Right kidney (tissue), 9 donors: ENCODE data around the gene RAB7B.
"Not testable (repeated sequence)": the region's sequence is repeated elsewhere in the genome, so short reads cannot be mapped to it uniquely, and the experiment has no call there.

Experiments used
- DNase-seq: peaks from one replicate; pipeline ENCODE4 v3.0.0-alpha.2; 2016
- long read RNA-seq, 8 donors: transcript quantifications; one replicate each; lab custom pipeline, GENCODE V29; 2026

RAB7B gene
- long read RNA-seq, donor 1 = 0 reads
- long read RNA-seq, donor 2, partial matches to known transcripts = 0 of 1 reads
- long read RNA-seq, donor 2, other reads (novel, unspliced or antisense) = 0 of 1 reads
- long read RNA-seq, donor 3, partial matches to known transcripts = 0 of 1 reads
- long read RNA-seq, donor 3, other reads (novel, unspliced or antisense) = 0 of 1 reads
- long read RNA-seq, donor 4, partial matches to known transcripts = 0 of 2 reads
- long read RNA-seq, donor 4, other reads (novel, unspliced or antisense) = 0 of 2 reads
- long read RNA-seq, donor 5, partial matches to known transcripts = 0 of 1 reads
- long read RNA-seq, donor 5, other reads (novel, unspliced or antisense) = 0 of 1 reads
- long read RNA-seq, donor 6 = 0 reads
- long read RNA-seq, donor 7, partial matches to known transcripts = 0 of 2 reads
- long read RNA-seq, donor 7, other reads (novel, unspliced or antisense) = 0 of 2 reads
- long read RNA-seq, donor 8, partial matches to known transcripts = 5 of 6 reads
- long read RNA-seq, donor 8, other reads (novel, unspliced or antisense) = 0 of 6 reads

- peak; percentile 37 for DNase-seq
These were observed at the start of gene RAB7B for GRCh38 chr1:206002871-206003801. RAB7B (minus strand) TSS chr1:206003395; CDS start chr1:205994135, 9,260 bp downstream.

GRCh38 chr1:206052231-206052865 lies 49.2 kb upstream of the RAB7B start:
- DNase-seq = not testable (repeated sequence)

DNA sequence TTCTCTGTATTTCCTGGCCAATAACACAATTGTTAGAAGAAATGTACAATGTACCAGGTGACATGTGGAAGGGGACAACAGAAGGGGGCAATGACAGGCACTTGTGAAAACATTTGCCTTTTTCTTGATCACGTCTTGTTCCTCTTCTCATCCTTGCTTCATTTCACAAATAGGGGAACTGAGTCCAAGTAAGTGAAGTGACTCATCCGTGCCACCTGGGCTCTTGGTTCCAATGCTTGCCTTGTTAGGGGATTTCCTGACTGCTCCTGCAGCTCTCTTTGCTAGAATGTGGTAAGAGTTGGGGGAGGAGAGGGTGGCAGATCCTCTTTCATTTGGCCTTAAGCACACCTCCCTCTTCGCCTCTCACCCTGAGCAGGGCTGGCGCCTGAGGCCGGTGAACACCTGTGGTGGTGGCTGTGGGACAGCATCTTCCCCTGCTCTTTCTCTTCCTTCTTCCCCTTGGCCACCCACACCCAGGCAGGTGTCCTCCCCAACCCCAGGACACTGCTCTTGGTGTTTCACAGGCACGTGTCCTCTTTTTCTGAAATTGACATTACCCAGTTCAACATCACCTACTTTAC lies 47.5 kb upstream of the RAB7B start:
- DNase-seq = no peak

DNA sequence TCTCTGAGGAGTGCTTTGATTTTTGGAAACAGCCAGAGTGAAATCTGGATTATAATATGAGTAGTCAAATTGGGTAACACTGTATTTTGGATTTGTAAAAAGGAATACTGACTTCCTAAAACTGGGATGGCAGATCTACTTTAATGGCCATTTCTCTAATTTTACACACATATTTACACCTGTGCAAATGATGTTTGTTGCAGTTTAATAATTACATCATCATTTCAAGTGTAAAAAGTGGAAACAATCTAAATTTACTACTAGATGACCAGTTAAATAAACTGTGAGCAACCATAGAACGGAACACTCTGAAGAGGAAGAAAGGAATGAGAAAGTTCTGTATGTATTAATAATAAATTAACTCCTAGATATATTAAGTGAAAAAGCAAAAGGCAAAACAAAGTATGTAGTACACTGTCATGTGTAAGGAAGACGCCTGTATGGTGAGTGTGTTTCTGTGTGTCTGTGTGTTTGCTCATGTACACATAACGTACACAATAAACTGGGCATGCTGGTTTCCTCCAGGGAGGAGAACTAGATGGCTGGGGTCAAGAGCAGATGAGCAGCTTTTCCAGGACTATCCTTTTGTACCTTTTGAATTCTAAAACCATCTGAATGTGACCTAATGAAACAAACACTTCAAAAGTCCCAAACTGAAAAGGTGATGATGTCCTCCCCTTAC lies 46.9 kb upstream of the RAB7B start:
- DNase-seq = no peak

DNA sequence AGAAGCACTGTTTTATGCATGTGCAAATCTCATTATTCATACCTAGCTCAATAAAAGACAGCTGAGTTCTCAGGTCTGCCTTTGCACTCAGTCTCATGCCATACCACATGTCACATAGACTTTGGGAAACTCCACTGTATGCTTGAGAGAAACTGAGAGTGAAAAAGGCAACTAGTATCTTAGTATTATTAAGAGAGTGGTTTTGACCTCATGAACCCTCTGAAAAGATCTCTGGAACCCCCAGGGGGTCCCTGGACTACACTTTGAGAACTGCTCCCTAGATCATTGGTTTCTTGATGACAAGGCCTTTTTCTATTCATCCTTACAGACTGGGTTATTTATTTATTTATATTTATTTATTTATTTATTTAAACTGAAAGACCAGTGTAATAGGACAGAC lies 46.1 kb upstream of the RAB7B start:
- no peak for DNase-seq

- DNase-seq = no peak
These were observed 45.4 kb upstream of the RAB7B start for GRCh38 chr1:206048582-206048981.

- DNase-seq = no peak
These were observed 44.1 kb upstream of the RAB7B start for GRCh38 chr1:206047271-206047670.

DNA sequence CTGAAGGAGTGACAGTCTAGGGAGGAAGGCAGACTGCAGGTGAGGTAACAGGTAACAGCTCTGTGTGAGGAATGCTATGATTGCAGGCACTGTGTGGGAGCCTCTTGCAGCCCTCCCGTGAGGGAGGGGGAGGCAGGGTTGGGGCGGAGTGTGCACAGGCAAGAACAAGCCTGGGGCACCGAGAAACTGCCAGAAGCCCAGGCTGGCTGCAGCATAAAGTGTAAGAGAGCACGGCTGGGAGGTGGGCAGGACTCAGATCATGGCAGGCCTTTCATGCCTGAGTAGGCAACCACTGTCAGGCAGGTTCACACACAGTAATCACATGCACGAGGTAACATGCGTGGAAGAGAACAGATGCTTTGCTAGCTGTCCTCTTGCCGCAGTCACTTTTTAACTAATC lies 38.4 kb upstream of the RAB7B start:
- DNase-seq = peak; percentile 56

DNA sequence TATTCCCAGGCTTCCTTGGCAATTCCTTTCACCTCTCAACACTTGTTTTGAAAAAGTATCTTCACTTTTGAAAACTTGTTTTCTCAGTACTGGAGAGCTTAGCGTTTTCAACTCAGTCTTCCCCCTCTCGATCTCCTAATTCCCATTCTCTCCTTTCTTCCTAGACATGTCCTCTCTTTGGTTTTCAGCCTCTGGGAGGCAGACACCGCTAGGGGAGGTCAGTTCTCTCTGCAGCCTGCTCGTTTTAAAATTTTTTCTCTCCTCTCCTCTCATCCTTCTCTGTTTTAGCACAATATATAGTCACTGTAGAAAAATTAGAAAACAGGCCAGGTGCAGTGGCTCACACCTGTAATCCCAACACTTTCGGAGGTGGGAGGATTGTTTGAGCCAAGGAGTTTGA lies 37.1 kb upstream of the RAB7B start:
- no peak for DNase-seq

DNA sequence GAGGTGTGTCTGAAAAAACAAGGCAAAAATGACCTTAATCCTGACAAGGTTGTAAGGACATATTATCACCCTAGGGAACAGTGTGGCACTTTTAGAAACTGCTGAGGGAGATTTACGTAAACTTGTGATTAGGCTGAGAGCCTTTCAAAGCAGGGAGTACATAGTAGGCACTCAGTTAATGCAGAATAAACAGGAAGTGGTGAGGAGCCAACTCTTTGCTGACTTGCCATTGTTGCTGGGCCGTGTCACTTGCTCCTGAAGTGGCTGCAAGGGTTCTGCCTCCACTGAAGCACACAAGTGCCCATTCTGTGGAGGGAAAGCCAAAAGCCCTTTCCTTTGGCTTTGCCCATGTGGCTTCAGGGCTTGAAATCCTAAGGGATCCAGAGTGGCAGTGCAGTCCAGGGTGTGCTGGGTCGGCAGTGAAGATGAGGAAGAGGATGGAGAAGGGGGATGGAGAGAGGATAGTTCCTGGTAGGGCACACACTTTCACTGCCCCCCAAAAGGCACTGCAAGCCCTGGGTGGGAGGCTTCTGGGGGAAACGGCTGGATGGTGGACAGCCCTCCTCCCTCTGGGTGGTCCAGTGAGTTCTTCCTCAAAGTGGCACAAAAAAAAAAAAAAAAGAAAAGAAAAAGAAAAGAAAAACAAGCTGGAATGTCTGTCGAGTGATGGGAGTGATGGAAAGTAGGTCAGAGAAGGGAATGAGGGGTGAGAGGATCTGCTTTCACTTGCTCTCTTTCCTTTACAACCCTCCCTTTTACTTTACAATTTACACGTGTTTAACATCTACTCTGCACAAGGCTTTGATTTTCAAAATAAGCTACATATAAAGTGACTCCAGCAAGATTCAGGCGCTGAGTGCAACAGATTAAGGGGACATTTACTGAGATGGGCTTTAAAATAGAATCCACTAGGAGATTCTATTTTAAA lies 36.1 kb upstream of the RAB7B start:
- DNase-seq = no peak

DNA sequence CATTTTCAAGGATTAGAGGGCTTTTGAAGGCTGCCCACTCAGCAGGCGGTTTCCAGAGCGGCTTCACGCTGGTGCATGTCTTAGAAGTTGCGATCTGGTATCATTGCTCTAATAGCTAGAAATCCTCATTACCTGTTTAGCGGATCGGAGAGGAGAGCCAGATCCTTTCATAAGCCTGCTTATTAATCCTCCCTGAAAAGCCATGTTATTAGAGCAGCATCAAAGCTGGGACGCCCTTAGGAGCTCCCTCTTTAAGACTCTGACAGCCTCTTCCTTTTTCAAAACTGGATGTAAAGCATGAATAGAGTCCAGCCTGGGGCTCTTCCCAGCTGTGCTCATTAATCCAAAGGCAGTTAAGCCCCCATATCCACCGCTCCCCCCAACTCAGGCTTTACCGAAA lies 34.4 kb upstream of the RAB7B start:
- no peak for DNase-seq

DNA sequence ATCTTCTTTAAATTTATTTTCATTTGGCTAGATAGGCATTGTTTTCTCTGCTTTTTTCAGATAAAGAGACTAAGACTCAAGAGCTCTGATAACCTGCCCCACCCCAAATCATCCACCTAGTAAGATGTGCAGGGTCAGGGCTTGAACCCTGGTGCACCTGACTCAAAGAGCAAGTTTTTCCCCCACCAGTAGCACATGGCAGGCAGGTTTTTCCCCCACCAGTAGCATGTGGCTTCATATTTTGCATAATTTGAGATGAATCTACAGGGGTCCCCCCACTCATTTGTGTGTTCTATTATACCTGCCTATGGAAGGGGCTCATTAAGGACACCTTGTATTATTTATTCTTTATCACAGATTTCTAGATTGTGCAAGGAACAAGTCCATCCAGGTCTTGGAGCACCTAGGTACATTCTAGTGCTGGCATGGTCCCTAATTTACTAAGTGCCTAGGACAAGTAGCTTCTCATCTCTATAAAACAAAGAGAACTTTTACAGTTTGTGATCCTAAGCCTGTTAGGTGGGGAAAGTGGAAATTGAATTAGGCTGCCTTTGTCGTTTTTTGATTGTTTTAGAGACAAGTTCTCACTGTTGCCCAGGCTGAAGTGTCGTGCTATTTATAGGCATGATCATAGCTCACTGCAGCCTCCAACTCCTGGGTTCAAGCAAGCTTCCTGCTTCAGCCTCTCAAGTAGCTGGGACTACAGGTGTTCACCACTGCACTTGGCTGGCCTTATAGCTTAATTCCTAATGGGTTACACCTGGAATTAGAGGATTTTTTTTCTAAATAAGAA lies 33.7 kb upstream of the RAB7B start:
- DNase-seq = no peak

DNA sequence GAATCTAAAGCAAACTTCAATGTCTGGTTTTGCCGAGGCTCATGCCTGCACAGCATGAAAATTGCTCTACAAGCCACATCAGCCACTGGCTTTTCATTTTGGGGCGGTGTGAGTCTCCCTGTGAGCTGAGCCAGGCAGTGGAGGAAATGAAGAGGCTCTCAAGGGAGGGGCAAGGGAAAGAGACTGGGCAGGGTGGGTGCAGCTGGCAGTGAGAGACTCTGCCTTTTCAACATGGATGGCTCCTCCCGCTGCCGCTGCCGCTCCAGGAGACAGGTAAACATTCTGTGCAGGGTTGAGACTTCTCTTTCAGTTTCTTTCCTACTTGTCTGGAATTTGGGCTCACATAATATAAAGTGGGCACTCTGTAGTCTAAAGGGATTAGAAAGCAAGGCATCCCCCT lies 31.8 kb upstream of the RAB7B start:
- DNase-seq = no peak

DNA sequence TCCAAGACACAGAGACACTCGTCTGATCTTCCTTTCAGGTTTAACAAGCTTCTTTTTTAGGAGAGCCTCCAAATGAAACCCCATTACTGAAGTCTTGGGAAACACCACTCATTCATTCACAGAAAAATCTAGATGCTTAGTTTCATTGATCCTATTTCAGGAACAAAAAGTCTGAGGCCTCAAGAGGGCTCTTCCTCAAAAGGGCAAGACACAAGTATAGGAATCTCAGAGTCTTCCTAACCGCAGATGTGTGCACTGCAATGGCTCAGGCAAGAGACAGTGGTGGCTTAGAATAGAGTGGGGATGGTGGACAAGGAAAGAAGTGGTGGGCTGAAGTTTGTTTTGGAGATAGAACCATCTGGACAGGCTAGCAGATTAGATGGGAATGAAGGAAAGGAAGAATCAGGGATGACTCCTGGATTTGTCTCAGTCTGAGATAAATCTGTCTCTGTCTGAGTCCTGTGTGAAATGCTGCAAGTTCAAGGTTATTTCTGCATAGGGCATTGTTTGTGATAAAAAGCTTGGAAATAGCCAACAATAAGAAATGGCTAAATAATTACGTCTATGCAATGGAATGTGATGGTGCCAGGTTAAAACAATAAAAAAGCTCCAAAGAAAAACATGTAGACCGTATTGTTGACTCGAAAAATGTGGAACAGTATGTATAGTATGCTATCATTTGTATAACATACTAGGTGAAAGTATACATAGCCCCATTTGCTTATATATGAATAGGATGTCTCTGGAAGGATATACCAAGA lies 29.4 kb upstream of the RAB7B start:
- DNase-seq = no peak

DNA sequence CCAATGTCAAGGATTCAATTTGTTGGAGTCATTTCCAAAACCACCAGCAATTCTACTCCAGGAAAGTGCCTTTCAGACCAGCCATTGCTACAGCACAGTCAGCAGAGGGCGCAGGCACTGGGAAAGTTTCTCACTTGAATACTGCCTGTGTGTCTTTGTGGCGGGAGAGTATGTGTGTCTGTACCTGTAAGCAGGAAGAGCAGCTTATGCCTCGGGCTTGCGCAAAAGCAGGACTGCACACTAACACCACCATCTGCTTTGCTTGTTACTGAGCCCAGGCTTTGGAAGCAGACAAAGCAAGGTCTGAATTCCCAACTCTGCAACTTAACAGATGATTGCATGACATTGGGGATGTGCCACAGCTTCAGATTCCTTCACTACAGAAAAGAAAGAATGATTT lies 27.5 kb upstream of the RAB7B start:
- no peak for DNase-seq

DNA sequence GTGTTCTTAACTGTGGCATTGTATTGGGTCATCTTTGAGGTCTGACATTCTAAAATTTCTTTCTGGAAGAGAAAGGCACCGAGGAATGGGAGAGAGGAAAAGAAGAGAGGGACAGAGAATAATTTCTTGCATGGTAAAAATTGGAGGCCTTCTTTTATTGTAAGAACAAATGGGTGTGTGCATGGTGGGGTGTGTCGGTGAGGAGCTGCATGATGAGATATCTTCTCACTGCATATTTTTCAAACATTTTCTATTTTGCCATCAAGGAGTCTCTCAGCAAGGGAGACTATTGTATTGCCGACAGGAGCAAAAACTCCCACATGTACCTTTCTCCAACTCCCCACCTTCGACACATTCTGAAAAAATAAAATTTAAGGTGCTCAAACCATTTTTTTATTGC lies 27.0 kb upstream of the RAB7B start:
- no peak for DNase-seq

- DNase-seq = no peak
These were observed 26.3 kb upstream of the RAB7B start for GRCh38 chr1:206029484-206029883.

GRCh38 chr1:206025283-206025820 lies 22.2 kb upstream of the RAB7B start:
- no peak for DNase-seq

GRCh38 chr1:206023695-206024094 lies 20.5 kb upstream of the RAB7B start, which contains the start of gene CTSE:
CTSE (minus strand) TSS chr1:206023895; CDS start chr1:206023791, 104 bp downstream.
- DNase-seq = no peak
